ENCODE results near the gene RBM34.

The RBM34 gene

DNA sequence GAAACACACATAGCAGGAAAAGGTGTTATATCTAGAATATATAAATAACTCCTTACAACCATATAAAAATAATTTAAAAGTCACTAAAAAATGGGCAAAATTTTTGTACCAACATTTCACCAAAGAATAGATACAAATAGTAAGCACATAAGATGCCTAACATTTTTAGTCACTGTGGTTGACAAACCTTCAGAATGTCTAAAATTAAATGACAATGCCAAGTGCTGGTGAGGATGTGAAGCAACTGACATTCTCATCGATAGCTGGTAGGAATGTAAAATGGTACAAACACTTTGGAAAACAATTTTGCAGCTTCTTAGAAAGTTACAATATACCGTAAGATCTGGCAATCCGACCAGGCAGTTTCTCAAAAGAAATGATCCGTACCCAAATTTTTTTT lies 18.1 kb downstream of the RBM34 start:
- Histone ChIP-seq H3K4me3 (no peak overlapping the region), H3K36me3 (peaks cover 95 to 100% (median 98%) of the 10 kb centered on the region in 11 experiments), H4K20me1 (peaks cover 0 to 77% (median 28%) of the 10 kb centered on the region in 11 experiments; a peak in 16 of 22 replicates), H3K4me2 (no peak overlapping the region), H3K27ac (no peak overlapping the region), H3K4me1 (no peaks in the 10 kb centered on the region), H3K9ac (no peak overlapping the region), H3K9me3 (replicated peaks in 1 of 11) (peaks cover 0 to 4% (median 0%) of the 10 kb centered on the region in 11 experiments; a peak in 2 of 22 replicates), H3K27me3 (no peaks in the 10 kb centered on the region)
- no peak for TF ChIP-seq Cebpa-rat (IDR thresholded peaks at IDR 0.05)

DNA sequence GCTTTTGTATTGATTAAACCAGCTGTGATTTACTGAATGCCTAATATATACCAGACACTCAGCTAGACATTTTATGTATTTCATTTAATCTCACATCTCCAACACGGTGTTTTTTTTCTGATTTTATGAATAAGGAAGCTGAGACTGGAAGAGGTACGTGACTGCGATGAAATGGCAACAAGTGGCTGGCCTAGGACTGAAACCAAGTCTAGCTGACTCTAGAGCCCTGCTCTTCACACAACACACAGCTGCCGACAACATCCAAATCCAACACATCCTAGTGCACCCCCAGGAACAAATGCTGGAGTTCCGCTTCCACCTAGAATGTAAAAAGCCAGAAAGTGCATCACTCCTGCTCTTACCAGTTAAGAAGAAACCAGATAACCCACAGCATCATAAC lies 21.7 kb downstream of the RBM34 start:
- Histone ChIP-seq H3K4me1 (no peaks in the 10 kb centered on the region), H4K20me1 (peaks cover 0 to 40% (median 25%) of the 10 kb centered on the region in 11 experiments; a peak in 13 of 22 replicates), H3K4me2 (no peak overlapping the region), H3K27me3 (no peaks in the 10 kb centered on the region), H3K27ac (no peak overlapping the region), H3K36me3 (peaks cover 94 to 100% (median 97%) of the 10 kb centered on the region in 11 experiments), H3K9me3 (replicated peaks in 1 of 11) (peaks cover 0 to 4% (median 0%) of the 10 kb centered on the region in 11 experiments; a peak in 2 of 22 replicates), H3K4me3 (no peak overlapping the region), H3K9ac (no peak overlapping the region)
- no peak for TF ChIP-seq Cebpa-rat (IDR thresholded peaks at IDR 0.05)

DNA sequence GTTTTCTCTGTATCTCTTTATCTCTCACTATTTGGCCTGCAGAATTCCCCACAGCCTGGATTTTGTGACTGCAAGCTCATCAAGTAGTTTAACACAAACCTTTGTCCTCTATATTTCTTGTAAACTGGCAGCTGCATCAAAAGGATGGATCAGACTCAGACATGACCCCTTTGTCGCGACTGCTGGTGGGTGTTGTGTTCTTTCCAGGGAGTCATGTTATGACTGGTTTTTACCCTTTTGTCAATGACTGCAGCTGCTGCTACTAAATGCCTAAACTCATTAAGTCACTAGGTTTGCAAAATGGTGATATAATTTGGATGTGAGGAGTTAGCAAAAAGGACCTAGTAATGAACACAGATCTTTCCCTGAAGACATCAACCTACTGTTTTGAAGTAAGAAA lies 22.2 kb downstream of the RBM34 start:
- Histone ChIP-seq H3K27me3 (no peaks in the 10 kb centered on the region), H3K4me1 (no peaks in the 10 kb centered on the region), H4K20me1 (peaks cover 0 to 35% (median 20%) of the 10 kb centered on the region in 11 experiments; a peak in 13 of 22 replicates), H3K36me3 (peaks cover 94 to 100% (median 97%) of the 10 kb centered on the region in 11 experiments), H3K27ac (no peak overlapping the region), H3K4me2 (no peak overlapping the region), H3K9ac (no peak overlapping the region), H3K4me3 (no peak overlapping the region), H3K9me3 (replicated peaks in 1 of 11) (peaks cover 0 to 4% (median 0%) of the 10 kb centered on the region in 11 experiments; a peak in 2 of 22 replicates)
- TF ChIP-seq Cebpa-rat (IDR thresholded peaks at IDR 0.05), result no peak

DNA sequence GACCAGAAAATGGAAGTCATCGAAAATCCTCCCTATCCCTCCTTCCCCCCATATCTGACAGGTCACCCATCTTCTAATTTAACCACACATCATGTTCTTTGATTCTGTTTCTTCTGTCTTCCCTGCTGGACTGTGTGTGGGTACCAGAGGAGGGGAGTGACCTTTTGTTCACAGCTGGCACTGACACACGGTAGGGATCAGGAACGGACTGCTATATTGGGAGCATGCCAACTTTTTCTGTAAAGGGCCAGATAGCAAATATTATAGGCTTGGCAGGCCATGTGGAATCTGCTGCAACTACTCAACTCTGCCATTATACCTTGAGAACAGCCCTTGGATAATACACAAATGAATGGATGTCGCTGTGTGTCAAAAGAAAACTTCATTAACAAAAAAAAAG lies 24.9 kb downstream of the RBM34 start:
- Histone ChIP-seq H3K27me3 (no peaks in the 10 kb centered on the region), H3K4me2 (no peak overlapping the region), H3K27ac (no peak overlapping the region), H3K9me3 (replicated peaks in 1 of 11) (no peaks in the 10 kb centered on the region), H4K20me1 (peaks cover 0 to 25% (median 14%) of the 10 kb centered on the region in 11 experiments; a peak in 12 of 22 replicates), H3K9ac (no peak overlapping the region), H3K4me3 (no peak overlapping the region), H3K36me3 (peaks cover 92 to 100% (median 98%) of the 10 kb centered on the region in 11 experiments), H3K4me1 (no peaks in the 10 kb centered on the region)
- no peak for TF ChIP-seq Cebpa-rat (IDR thresholded peaks at IDR 0.05)

DNA sequence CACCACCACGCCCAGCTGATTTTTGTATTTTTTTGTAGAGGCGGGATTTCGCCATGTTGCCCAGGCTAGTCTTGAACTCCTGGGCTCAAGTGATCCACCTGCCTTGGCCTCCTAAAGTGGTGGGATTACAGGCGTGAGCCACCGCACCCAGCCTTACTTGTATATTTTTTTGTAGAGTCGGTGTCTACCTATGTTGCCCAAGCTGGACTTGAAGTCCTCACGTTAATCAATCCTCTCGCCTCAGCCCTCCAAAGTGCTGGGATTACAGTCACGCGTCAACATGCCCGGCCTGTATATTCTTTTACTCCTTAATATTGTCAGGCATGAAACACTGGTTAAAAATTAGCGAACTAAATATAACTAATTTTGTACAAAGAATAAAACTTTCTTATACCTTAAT lies 26.9 kb downstream of the RBM34 start:
- peaks cover 0 to 11% (median 5%) of the 10 kb centered on the region in 10 experiments; a peak in 13 of 20 replicates for H3K4me1 ChIP-seq
- no peak overlapping the region for H3K27ac ChIP-seq
- H3K4me3 ChIP-seq, result no peak overlapping the region
- H3K36me3 ChIP-seq, result peaks cover 78 to 93% (median 85%) of the 10 kb centered on the region in 11 experiments
- H4K20me1 ChIP-seq, result peaks cover 0 to 10% (median 3%) of the 10 kb centered on the region in 11 experiments; a peak in 7 of 22 replicates
- no peak overlapping the region for H3K9ac ChIP-seq
- no peak for TF ChIP-seq Cebpa-rat (IDR thresholded peaks at IDR 0.05)
- H3K27me3 ChIP-seq, result no peaks in the 10 kb centered on the region
- no peaks in the 10 kb centered on the region for H3K9me3 ChIP-seq (replicated peaks in 1 of 11)
- H3K4me2 ChIP-seq, result no peak overlapping the region

DNA sequence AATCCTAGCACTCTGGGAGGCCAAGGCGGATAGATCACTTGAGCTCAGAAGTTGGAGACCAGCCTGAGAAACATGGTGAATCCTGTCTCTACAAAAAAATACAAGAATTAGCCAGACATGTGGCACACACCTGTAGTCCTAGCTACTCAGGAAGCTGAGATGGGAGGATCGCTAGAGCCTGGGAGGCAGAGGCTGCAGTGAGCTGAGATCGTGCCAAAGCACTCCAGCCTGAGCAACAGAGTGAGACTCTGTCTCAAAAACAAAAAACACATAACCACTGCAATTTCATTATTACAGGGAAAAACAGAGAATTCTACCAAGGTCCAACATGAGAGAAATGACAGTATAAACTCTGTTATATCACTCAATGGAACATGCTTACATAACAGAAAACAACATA lies 28.0 kb downstream of the RBM34 start:
- Histone ChIP-seq H3K4me1 (peaks cover 0 to 13% (median 7%) of the 10 kb centered on the region in 10 experiments; a peak in 13 of 20 replicates), H3K36me3 (peaks cover 67 to 82% (median 74%) of the 10 kb centered on the region in 11 experiments), H3K27me3 (no peaks in the 10 kb centered on the region), H4K20me1 (peaks cover 0 to 2% (median under 1%) of the 10 kb centered on the region in 11 experiments; a peak in 7 of 22 replicates), H3K27ac (no peak overlapping the region), H3K9ac (no peak overlapping the region), H3K9me3 (replicated peaks in 1 of 11) (no peaks in the 10 kb centered on the region), H3K4me3 (no peak overlapping the region), H3K4me2 (no peak overlapping the region)
- TF ChIP-seq Cebpa-rat (IDR thresholded peaks at IDR 0.05), result no peak

DNA sequence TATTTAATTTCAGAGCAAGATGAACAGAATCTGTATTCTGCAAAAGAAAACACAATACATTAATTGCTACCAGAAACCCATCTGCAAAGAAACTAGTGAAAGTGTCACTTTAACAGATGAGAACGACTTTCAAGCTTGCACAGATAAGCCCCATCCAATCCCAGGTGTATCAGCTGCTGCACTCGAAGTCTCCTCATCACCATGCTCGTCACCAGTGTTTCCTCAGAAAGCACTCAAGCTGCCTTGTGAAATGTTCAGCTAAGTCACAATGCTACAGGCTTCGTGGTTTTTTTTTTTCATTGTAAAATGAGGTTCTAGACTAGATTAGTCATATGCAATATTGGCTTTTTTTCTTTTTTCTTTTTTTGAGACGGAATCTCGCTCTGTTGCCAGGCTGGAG lies 29.1 kb downstream of the RBM34 start:
- no peaks in the 10 kb centered on the region for H3K9me3 ChIP-seq (replicated peaks in 1 of 11)
- H3K4me3 ChIP-seq, result no peak overlapping the region
- no peak overlapping the region for H3K4me2 ChIP-seq
- H3K27ac ChIP-seq, result no peak overlapping the region
- peaks cover 8 to 14% (median 11%) of the 10 kb centered on the region in 11 experiments for H4K20me1 ChIP-seq
- H3K9ac ChIP-seq, result no peak overlapping the region
- peaks cover 4 to 19% (median 9%) of the 10 kb centered on the region in 10 experiments; a peak in 19 of 20 replicates for H3K4me1 ChIP-seq
- no peaks in the 10 kb centered on the region for H3K27me3 ChIP-seq
- peaks cover 56 to 75% (median 65%) of the 10 kb centered on the region in 11 experiments for H3K36me3 ChIP-seq
- TF ChIP-seq Cebpa-rat (IDR thresholded peaks at IDR 0.05), result no peak

DNA sequence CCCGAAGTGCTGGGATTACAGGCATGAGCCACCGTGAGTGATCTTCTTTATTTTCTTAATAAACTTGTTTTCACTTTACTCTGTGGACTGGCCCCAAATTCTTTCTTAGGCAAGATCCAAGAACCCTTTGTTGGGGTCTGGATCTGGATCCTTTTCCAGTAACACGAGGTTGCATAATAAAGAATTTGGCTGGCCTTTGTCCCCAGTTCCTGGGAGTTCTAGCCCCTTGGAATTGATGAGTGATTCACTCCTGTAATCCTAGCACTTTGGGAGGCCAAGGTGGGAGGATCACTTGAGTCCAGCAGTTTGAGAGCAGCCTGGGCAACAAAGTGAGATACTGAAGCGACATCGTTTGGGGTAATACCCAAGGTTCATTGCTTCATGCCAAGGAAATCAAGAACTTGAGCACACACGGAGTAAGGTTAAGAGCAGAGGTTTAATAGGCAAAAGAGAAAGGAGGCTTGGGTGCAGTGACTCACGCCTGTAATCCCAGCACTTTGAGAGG lies 30.2 kb downstream of the RBM34 start:
- Histone ChIP-seq H3K4me3 (no peak overlapping the region), H4K20me1 (peaks cover 19 to 25% (median 23%) of the 10 kb centered on the region in 11 experiments), H3K27ac (no peak overlapping the region), H3K27me3 (no peaks in the 10 kb centered on the region), H3K4me1 (peaks cover 15 to 30% (median 19%) of the 10 kb centered on the region in 10 experiments; a peak in 19 of 20 replicates), H3K9ac (no peak overlapping the region), H3K36me3 (peaks cover 44 to 75% (median 65%) of the 10 kb centered on the region in 11 experiments), H3K4me2 (no peak overlapping the region), H3K9me3 (replicated peaks in 1 of 11) (no peaks in the 10 kb centered on the region)
- no peak for TF ChIP-seq Cebpa-rat (IDR thresholded peaks at IDR 0.05)

DNA sequence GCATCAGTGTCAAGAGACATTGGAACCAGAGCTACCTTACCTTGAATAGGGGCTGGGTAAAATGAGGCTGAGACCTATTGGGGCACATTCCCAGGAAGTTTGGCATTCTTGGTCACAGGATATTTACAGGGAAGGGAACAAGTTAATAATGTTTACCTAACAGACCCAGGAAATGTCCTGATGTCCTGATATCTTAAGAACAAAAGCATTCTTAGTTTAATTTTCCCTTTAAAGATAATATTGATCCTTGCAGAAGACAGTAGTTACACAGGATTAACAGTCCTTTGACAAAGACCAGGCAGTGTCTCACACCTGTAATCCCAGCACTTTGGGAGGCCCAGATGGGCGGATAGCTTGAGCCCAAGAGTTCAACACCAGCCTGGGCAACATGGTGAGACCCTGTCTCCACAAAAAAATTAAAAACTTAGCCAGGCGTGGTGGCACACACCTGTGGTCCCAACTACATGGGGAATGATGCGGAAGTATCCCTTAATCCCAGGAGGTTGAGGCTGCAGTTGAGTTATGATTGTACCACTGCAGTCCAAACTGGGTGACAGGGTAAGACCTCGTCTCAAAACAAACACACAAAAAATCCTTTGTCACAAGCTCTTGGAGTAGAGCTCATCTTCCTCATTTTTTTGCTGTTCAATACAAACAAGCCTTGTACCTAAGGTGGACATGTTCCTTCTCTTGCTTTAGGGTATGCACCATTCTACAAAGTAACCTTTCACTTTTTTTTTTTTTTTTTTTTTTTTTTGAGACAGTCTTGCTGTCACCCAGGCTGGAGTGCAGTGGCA lies 31.1 kb downstream of the RBM34 start:
- Histone ChIP-seq H3K4me2 (peak overlapping the region in 4 of 11 experiments; percentile 14 to 91 (median 80); a peak in 3 of 22 replicates), H3K9me3 (replicated peaks in 1 of 11) (no peaks in the 10 kb centered on the region), H4K20me1 (peaks cover 28 to 33% (median 31%) of the 10 kb centered on the region in 11 experiments), H3K4me3 (no peak overlapping the region), H3K9ac (peak overlapping the region in 2 of 11 experiments; percentile 97 to 99; a peak in 1 of 22 replicates), H3K36me3 (peaks cover 36 to 75% (median 65%) of the 10 kb centered on the region in 11 experiments), H3K27me3 (no peaks in the 10 kb centered on the region), H3K27ac (peak overlapping the region; percentile 34 to 99 (median 96); a peak in 9 of 22 replicates), H3K4me1 (peaks cover 21 to 37% (median 25%) of the 10 kb centered on the region in 10 experiments)
- no peak for TF ChIP-seq Cebpa-rat (IDR thresholded peaks at IDR 0.05)

Data from BLaER1 treated with 17β-estradiol and CSF1 and Interleukin-3, amounts not matched to agents 10 nM and 100 nM (cell line).